SK-N-SH treated with all-trans-retinoic acid at 6 μM for 48 hours (cell line): ENCODE results near the gene PEX13.

Source experiments
- ATAC-seq: fragments of 200-7000 bp; cut with Tn5 transposase; 3 replicates; pipeline ENCODE4 v1.9.1; 2020; ENCODE audit warnings: mild to moderate bottlenecking, moderate library complexity
- ARNTL ChIP-seq: fragments of 450-650 bp; formaldehyde crosslinking; IDR thresholded peaks from 2 replicates; pipeline ENCODE4 v1.5.0; 2020; ENCODE audit warnings: low read depth, mild to moderate bottlenecking, moderate library complexity, borderline replicate concordance
- BACH2 ChIP-seq: fragments of 250-450 bp; sonication (Bioruptor Pico); IDR thresholded peaks from 2 replicates; pipeline ENCODE4 v1.9.0; 2021; ENCODE audit warnings: mild to moderate bottlenecking, borderline replicate concordance
- CREB5 ChIP-seq: fragments of 250-450 bp; sonication (Bioruptor Pico); IDR thresholded peaks from 2 replicates; pipeline ENCODE4 v1.5.1; 2020; ENCODE audit warnings: low read depth, mild to moderate bottlenecking, moderate library complexity
- CSDC2 ChIP-seq: fragments of 250-450 bp; sonication (Bioruptor Pico); IDR thresholded peaks from 2 replicates; pipeline ENCODE4 v1.5.0; 2020; ENCODE audit warnings: mild to moderate bottlenecking, moderate library complexity
- GLIS3 ChIP-seq: fragments of 250-450 bp; sonication (Bioruptor Pico); IDR thresholded peaks from 2 replicates; pipeline ENCODE4 v1.5.0; 2020; ENCODE audit warnings: mild to moderate bottlenecking, moderate library complexity
- ISL1 ChIP-seq: fragments of 250-450 bp; sonication (Bioruptor Pico); IDR thresholded peaks from 2 replicates; pipeline ENCODE4 v2.1.2; 2022; ENCODE audit warnings: mild to moderate bottlenecking, moderate library complexity
- OSR1 ChIP-seq: fragments of 250-450 bp; sonication (Bioruptor Pico); IDR thresholded peaks from 2 replicates; pipeline ENCODE4 v1.8.0; 2022; ENCODE audit warnings: moderate library complexity, mild to moderate bottlenecking, inconsistent platforms
- POU6F1 ChIP-seq: fragments of 250-450 bp; sonication (Bioruptor Pico); IDR thresholded peaks from 2 replicates; pipeline ENCODE4 v1.8.0; 2021; ENCODE audit warnings: low read depth, mild to moderate bottlenecking, moderate library complexity, borderline replicate concordance
- PPARA ChIP-seq: fragments of 250-450 bp; sonication (Bioruptor Pico); IDR thresholded peaks from 2 replicates; pipeline ENCODE4 v1.5.0; 2020; ENCODE audit warnings: mild to moderate bottlenecking, borderline replicate concordance
- RARB ChIP-seq: fragments of 250-450 bp; sonication (Bioruptor Pico); IDR thresholded peaks from 2 replicates; pipeline ENCODE4 v1.8.0; 2021; ENCODE audit warnings: mild to moderate bottlenecking, moderate library complexity
- SNAI2 ChIP-seq: fragments of 250-450 bp; sonication (Bioruptor Pico); IDR thresholded peaks from 2 replicates; pipeline ENCODE4 v1.5.0; 2020; ENCODE audit warnings: mild to moderate bottlenecking, moderate library complexity
- TCF4 ChIP-seq: fragments of 250-450 bp; sonication (Bioruptor Pico); IDR thresholded peaks from 2 replicates; pipeline ENCODE4 v1.8.0; 2021; ENCODE audit warnings: mild to moderate bottlenecking, moderate library complexity, borderline replicate concordance
- TOX ChIP-seq: fragments of 250-450 bp; sonication (Bioruptor Pico); IDR thresholded peaks from 2 replicates; pipeline ENCODE4 v1.8.0; 2021; ENCODE audit warnings: mild to moderate bottlenecking, moderate library complexity, borderline replicate concordance
- ZC3H10 ChIP-seq: fragments of 250-450 bp; sonication (Bioruptor Pico); IDR thresholded peaks from 2 replicates; pipeline ENCODE4 v1.5.1; 2021; ENCODE audit warnings: mild to moderate bottlenecking, moderate library complexity
- ZFP3 ChIP-seq: fragments of 250-450 bp; sonication (Bioruptor Pico); IDR thresholded peaks from 2 replicates; pipeline ENCODE4 v1.5.0; 2020; ENCODE audit warnings: mild to moderate bottlenecking, moderate library complexity
- ZFP30 ChIP-seq: fragments of 450-650 bp; formaldehyde crosslinking; IDR thresholded peaks from 2 replicates; pipeline ENCODE4 v1.5.0; 2022; ENCODE audit warnings: mild to moderate bottlenecking, moderate library complexity
- ZNF565 ChIP-seq: fragments of 450-650 bp; formaldehyde crosslinking; conservative IDR thresholded peaks from 2 replicates; pipeline ENCODE4 v1.5.0; 2020; ENCODE audit warnings: low read depth, mild to moderate bottlenecking, moderate library complexity
- ZNF70 ChIP-seq: fragments of 450-650 bp; formaldehyde crosslinking; IDR thresholded peaks from 2 replicates; pipeline ENCODE4 v1.5.0; 2020; ENCODE audit warnings: mild to moderate bottlenecking, moderate library complexity
- ZNF8 ChIP-seq: fragments of 450-650 bp; formaldehyde crosslinking; IDR thresholded peaks from 2 replicates; pipeline ENCODE4 v1.5.0; 2020; ENCODE audit warnings: mild to moderate bottlenecking, moderate library complexity
- TF ChIP-seq, protein P1 (sequence below): fragments of 250-450 bp; sonication (Bioruptor Pico); IDR thresholded peaks from 2 replicates; pipeline ENCODE4 v1.5.0; 2020; ENCODE audit warnings: mild to moderate bottlenecking, moderate library complexity
- TF ChIP-seq, protein P2 (sequence below): fragments of 250-450 bp; sonication (Bioruptor Pico); IDR thresholded peaks from 2 replicates; pipeline ENCODE4 v1.8.0; 2020; ENCODE audit warnings: mild to moderate bottlenecking, moderate library complexity, borderline replicate concordance
- TF ChIP-seq, protein P3 (sequence below): fragments of 250-450 bp; sonication (Bioruptor Pico); IDR thresholded peaks from 2 replicates; pipeline ENCODE4 v1.5.1; 2021; ENCODE audit warnings: mild to moderate bottlenecking, moderate library complexity

The PEX13 gene

DNA sequence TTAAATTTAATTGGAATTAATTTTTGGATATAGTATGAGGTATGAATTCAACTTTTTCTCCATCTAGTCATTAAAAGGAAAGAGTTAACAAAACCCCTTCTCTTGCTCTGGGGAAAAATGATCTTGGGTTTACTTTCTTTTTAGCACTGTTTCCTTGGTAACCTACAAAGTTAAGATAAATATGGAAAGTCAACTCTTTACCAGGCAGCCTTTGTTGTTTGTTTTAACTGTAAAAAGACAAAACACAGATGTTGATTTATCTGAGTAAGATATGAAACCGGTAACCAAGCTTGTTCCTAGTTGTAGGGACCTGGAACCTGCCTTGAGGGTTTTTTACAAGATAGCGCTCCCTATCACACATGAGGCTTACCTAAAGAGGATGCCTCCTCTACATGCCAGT is 38.0 kb downstream of the PEX13 start:
- no peak for ATAC-seq
- no peak for TF ChIP-seq ZFP30
- TF ChIP-seq, protein P1, sequence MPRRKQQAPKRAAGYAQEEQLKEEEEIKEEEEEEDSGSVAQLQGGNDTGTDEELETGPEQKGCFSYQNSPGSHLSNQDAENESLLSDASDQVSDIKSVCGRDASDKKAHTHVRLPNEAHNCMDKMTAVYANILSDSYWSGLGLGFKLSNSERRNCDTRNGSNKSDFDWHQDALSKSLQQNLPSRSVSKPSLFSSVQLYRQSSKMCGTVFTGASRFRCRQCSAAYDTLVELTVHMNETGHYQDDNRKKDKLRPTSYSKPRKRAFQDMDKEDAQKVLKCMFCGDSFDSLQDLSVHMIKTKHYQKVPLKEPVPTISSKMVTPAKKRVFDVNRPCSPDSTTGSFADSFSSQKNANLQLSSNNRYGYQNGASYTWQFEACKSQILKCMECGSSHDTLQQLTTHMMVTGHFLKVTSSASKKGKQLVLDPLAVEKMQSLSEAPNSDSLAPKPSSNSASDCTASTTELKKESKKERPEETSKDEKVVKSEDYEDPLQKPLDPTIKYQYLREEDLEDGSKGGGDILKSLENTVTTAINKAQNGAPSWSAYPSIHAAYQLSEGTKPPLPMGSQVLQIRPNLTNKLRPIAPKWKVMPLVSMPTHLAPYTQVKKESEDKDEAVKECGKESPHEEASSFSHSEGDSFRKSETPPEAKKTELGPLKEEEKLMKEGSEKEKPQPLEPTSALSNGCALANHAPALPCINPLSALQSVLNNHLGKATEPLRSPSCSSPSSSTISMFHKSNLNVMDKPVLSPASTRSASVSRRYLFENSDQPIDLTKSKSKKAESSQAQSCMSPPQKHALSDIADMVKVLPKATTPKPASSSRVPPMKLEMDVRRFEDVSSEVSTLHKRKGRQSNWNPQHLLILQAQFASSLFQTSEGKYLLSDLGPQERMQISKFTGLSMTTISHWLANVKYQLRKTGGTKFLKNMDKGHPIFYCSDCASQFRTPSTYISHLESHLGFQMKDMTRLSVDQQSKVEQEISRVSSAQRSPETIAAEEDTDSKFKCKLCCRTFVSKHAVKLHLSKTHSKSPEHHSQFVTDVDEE (CRISPR knock-in tag): no peak
- TF ChIP-seq SNAI2: no peak
- TF ChIP-seq ARNTL (CRISPR knock-in tag): no peak
- TF ChIP-seq, protein P2, sequence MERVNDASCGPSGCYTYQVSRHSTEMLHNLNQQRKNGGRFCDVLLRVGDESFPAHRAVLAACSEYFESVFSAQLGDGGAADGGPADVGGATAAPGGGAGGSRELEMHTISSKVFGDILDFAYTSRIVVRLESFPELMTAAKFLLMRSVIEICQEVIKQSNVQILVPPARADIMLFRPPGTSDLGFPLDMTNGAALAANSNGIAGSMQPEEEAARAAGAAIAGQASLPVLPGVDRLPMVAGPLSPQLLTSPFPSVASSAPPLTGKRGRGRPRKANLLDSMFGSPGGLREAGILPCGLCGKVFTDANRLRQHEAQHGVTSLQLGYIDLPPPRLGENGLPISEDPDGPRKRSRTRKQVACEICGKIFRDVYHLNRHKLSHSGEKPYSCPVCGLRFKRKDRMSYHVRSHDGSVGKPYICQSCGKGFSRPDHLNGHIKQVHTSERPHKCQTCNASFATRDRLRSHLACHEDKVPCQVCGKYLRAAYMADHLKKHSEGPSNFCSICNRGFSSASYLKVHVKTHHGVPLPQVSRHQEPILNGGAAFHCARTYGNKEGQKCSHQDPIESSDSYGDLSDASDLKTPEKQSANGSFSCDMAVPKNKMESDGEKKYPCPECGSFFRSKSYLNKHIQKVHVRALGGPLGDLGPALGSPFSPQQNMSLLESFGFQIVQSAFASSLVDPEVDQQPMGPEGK (CRISPR knock-in tag): no peak
- no peak for TF ChIP-seq TOX
- TF ChIP-seq ZNF565 (CRISPR knock-in tag): no peak
- no peak for TF ChIP-seq BACH2
- TF ChIP-seq TCF4: no peak
- TF ChIP-seq ISL1 (CRISPR knock-in tag): no peak
- TF ChIP-seq ZNF8 (CRISPR knock-in tag): no peak

DNA sequence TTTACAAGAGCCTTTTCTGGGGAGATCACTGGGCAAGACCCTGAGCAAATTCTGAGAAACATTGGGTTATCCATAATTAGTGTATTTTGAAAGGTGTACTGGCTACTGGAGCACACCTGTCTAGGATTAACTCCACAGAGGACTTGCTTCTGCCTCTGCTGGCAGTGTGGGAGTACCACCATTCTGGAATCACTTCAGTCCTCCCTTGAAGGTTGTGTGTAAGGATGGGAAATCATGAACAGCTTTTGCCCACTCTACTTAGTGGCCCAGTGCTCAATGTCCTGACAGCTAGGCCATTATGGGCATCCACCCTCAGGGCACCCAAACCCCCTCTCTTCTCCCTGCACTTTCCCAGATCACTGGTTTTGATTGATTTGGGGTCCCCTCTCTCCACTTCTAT is 40.0 kb downstream of the PEX13 start:
- ATAC-seq: no peak
- TF ChIP-seq SNAI2 (no peak), RARB (CRISPR knock-in tag) (no peak)

DNA sequence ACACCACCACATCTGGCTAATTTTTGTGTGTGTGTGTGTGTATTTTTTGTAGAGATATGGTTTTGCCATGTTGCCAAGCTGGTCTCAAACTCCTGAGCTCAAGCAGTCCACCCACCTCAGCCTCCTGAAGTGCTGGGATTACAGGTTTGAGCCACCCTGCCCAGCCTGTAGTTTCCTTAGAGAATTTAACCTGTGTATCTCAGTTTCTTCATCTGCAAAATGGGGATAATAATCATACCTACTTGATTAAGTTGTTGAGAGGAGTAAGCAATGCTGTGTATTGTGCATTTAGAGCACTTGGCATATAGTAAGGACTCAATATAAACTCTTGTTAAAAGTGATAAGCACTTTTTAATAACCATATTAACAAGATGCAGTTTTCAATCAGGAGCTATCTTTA is 41.9 kb downstream of the PEX13 start:
- TF ChIP-seq ZC3H10 (CRISPR knock-in tag): no peak
- TF ChIP-seq, protein P2 (CRISPR knock-in tag): no peak
- no peak for TF ChIP-seq ZNF565 (CRISPR knock-in tag)
- TF ChIP-seq BACH2: no peak
- TF ChIP-seq OSR1: no peak
- no peak for TF ChIP-seq ZFP30
- TF ChIP-seq CSDC2: no peak
- TF ChIP-seq GLIS3 (CRISPR knock-in tag): no peak
- no peak for TF ChIP-seq ZNF70 (CRISPR knock-in tag)
- no peak for TF ChIP-seq POU6F1 (CRISPR knock-in tag)
- no peak for TF ChIP-seq TCF4
- TF ChIP-seq ARNTL (CRISPR knock-in tag): no peak
- ATAC-seq: no peak

- peak; percentile 98 for ATAC-seq
- TF ChIP-seq ZNF565 (CRISPR knock-in tag): no peak
- no peak for TF ChIP-seq ZNF8 (CRISPR knock-in tag)
- no peak for TF ChIP-seq PPARA (CRISPR knock-in tag)
- TF ChIP-seq CSDC2: no peak
- TF ChIP-seq TOX: no peak
- TF ChIP-seq ZFP30: no peak
- TF ChIP-seq BACH2: no peak
- TF ChIP-seq, protein P3, sequence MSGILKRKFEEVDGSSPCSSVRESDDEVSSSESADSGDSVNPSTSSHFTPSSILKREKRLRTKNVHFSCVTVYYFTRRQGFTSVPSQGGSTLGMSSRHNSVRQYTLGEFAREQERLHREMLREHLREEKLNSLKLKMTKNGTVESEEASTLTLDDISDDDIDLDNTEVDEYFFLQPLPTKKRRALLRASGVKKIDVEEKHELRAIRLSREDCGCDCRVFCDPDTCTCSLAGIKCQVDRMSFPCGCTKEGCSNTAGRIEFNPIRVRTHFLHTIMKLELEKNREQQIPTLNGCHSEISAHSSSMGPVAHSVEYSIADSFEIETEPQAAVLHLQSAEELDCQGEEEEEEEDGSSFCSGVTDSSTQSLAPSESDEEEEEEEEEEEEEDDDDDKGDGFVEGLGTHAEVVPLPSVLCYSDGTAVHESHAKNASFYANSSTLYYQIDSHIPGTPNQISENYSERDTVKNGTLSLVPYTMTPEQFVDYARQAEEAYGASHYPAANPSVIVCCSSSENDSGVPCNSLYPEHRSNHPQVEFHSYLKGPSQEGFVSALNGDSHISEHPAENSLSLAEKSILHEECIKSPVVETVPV (CRISPR knock-in tag): no peak
- TF ChIP-seq ARNTL (CRISPR knock-in tag): no peak
- no peak for TF ChIP-seq CREB5
- no peak for TF ChIP-seq ZFP3
Measured at GRCh38 chr2:61065714-61066709, 48.5 kb downstream of the PEX13 start, which contains the start of gene SANBR. Gene SANBR, plus strand, starts transcription at chr2:61065871. Its CDS starts 4,480 bp downstream, at chr2:61070351.
